Stimulated activated CD4-positive, alpha-beta T cell treated with anti-CD3 and anti-CD28 coated beads, Interleukin-12 subunit alpha, Interleukin-12 subunit beta, amount 100 ng/mL, for 48 hours (primary cell): ENCODE data around the gene GMNC.
"Not testable (repeated sequence)": the region's sequence is repeated elsewhere in the genome, so short reads cannot be mapped to it uniquely, and the experiment has no call there.

Source experiments
- DNase-seq, 3 donors: peaks; one replicate each; pipeline ENCODE4 v3.0.0-alpha.2; 2020; ENCODE audit warnings: low read depth in 2 of 3, low spot score in 1 of 3

GMNC gene, protein sequence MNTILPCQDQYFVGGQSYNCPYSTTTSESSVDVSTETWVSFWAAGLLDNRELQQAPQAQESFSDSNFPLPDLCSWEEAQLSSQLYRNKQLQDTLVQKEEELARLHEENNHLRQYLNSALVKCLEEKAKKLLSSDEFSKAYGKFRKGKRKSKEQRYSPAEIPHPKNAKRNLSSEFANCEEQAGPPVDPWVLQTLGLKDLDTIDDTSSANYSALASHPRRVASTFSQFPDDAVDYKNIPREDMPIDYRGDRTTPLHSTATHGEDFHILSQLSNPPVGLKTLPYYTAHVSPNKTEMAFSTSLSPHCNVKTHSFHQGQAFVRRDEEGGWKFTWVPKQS

GRCh38 chr3:190862209-190863118 is at the start of gene GMNC:
GMNC (minus strand) TSS chr3:190862694; CDS start chr3:190862615, 79 bp downstream.
- peak in 2 of 3 donors; percentile 5 to 20 for DNase-seq

GRCh38 chr3:190911382-190911781 is 48.9 kb upstream of the GMNC start:
- no peak for DNase-seq

DNA sequence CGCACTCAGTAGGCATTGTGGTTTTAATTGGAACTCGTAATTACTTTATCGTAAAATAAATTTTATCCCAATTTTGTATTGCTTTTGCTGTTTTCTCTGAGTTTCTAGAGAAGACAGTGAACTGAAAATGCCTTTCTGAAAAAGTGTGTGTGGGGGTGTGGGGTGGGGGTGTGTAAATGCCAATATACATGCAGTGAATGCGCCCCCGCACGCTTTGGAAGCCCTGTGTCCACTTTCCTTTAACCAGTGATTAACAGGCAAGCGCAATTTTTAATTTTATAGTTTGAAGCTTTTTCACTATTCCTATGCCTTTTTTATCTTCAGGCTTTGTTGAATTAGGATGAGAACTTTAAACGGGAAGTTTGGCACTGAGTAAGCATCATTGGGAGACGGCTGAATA is 47.4 kb upstream of the GMNC start:
- no peak for DNase-seq

DNA sequence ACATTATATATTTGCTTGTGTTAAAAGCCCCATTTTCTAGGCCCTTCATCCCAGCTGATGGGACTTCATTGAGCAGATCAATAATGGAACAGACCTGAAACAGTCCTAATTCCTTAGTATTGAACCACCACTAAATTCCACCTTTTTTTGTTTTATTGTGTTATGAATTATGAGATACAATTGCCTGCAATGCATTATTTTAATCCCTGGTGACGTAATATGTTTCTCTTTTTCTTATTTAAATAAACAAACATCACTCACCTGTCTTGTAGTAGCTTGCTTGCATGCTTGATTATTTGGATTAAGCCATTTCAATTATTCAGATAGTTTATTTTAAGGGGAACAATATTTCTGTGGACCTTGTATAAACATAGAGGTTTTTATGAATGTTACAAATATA is 40.7 kb upstream of the GMNC start:
- no peak for DNase-seq

DNA sequence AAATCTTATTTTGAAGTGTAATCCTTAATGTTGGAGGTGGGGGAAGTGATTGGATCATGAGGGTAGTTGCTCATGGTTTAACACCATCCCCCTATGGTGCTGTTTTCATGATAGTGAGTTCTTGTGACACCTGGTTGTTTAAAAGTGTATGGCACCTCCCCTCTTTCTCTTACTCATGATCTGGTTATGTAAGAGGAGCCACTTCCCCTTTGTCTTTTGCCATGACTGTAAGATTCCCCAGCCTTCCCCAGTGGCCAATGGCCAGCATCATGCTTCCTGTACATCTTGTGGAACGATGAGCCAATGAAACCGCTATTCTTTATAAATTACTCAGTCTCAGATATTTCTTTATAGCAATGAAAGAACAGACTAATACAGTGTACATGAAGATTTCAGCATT is 39.8 kb upstream of the GMNC start:
- DNase-seq = no peak

DNA sequence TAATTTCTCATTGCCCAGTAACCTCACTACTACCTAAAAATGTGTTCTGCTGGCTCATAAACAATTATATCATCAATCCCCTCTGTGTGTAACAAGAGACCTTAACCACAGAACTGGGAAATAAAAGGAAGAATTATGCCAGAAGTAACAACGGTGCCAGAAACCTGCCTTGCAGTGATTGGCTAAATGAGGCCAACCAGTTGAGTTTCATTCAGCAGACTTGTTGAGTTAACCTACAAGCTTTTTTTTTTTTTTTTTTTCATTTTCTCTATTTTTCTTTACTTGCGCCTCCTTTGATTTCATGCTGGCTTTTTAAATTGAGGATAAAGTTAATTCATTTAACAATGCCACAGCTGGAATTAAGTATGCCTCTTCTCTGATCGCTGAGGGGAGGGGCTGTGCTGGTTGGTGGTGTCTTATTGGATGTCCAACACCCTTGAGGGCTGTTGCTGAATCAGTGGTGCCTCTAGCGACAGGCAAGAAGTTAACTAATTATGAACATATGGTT is 30.0 kb upstream of the GMNC start:
- no peak for DNase-seq

DNA sequence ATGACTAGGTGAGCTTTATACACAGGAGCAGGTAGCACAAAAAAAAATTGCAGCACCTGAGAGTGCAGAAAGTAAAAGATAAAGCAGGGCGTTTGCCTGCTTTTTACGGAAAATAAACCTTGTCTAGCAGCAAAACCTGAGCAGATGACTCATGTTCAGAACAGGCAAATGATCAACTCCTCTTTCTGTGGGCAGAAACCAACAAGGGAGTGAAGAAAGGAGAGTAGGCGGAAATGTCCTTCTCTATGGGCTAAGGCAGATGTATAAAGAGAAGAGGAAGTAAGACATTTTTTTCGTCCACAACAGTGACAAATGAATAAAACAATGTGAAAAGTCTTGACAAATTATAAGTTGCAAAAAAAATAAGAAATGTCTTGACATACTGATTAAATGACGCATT is 24.5 kb upstream of the GMNC start:
- no peak for DNase-seq

DNA sequence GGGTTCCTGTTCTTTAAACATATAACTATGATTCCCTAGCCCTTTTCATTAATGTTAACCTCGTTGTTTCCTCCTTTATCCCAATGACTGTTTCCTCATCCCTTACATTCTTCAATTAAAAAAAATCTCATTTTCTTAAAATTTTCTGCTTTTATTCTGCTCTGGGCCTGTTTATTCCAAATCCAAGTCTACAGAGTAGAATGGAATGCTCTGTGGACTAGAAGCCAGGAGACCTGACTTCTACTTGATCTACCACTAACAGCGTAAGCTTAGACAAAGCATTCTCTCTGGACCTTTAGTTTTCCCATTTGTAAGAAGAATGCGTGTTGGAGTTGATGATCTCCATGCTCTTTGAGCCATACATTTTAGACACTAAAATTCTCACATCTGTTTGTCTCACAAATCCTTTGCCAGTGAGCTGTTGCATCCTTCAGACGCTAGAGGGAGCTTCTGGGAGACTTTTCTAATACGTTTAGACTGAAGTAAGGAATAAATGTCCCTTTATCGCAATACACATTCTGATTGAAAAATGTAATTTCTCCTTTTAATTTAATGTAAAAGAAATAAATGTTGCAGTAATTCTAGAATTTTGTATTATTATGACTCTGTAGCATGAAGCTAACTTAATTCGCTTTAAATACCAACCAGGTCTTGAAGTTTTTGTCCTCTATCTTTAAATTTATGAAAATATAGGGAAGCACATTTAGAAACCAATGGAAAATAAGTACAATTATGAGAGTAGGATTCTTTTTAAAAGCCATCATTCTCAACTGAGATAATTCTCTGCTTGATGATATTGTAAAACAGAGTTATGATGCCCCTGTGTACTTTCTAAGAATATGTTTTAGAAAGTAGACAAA is 21.7 kb upstream of the GMNC start:
- peak in 1 of 3 donors; percentile 35 for DNase-seq

DNA sequence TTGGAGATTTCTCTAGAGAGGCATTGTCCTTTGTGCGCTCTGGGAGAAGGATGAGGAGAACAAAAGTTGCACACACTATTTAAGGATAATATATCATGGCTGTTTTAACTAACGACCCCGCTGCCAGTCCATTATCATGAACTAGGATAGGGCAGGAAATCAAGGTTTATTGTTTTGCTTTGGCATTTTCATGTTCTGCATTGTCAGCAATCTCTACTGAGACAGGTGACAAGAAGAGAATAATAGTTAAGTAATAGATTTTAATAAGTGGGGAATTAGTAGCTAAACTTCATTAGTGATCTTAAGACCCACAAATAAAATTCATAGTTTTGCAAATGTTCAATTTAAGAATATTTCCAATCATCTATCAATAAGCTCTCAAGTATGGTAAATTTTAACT is 20.6 kb upstream of the GMNC start:
- DNase-seq = no peak

- no peak for DNase-seq
Observed at GRCh38 chr3:190877925-190878324, 15.4 kb upstream of the GMNC start.

- not testable (repeated sequence) for DNase-seq
Observed at GRCh38 chr3:190876433-190876832, 13.9 kb upstream of the GMNC start.

DNA sequence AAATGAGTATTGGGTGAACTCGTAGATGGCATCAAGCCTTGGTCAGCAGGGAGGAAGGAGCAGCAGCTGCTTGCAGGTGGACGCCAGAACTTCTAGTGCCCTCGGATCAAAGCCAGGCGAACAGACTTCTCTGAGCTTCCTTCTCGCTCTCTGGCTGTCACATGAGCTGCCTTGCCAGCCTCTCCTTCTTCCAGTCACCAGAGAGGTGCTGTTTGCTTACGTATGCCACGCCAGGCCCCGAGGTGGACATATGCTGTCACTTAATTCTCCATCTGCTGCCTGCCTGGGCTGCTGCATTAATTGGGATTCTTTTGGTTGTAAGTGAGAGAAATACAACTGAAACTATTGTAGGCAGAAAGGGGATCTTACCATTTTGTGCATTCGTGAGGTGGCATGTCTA is 12.6 kb upstream of the GMNC start:
- DNase-seq = not testable (repeated sequence)

DNA sequence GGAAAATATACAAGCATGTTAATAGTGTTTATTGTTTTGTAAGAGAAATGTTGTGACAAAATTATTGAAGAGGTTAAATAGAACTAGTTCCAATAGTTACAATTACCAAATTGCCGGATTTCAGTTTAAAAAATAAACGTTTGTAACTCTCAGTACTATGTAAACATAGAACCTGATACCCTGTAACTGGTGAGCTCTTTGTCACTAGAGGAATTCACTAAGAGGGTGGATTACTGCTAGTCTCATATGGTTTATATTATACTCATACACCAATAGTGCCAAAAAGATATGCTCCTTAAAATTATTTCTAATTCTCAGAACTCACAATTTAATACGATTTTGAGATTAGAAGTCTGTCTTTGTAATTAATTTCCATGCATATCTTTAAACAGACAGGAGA is 7.6 kb upstream of the GMNC start:
- DNase-seq = no peak

DNA sequence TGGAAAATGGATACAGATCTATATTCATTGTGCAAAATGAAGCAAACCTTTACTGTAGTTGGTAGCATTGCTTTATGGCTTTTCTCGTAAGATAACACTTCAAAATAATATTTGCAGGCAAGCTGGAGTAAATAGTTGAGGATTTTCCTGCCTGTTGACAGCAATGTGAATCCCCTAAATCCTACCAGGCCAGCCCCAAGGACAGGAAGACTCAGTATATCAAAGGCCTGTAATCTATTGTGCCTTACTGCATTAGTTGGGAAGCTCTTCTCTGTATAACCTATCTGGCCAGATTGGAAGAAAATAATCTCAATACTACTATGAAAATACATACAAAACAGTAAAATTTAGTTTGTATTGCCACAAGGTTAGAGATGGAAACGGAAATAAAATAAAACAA is 4.6 kb upstream of the GMNC start:
- DNase-seq = no peak

DNA sequence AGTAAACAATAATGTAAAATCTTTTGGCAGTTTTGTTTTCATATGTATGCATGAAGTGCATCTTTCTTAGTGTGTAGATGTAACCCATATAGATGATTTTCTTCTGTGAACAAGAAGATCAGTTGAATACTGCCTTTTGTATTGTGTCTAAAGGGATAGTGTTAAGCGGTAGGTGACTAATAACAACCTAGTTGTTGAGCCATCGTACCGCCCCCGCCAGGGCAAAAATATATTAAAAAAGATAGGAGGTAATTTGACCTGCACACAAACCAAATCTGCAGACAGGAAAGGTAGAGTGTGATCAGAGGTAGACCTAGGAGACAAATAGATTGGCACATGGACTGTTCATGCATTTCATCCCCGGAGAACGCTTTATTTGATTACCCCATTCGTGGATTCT is 3.3 kb upstream of the GMNC start:
- DNase-seq = no peak

DNA sequence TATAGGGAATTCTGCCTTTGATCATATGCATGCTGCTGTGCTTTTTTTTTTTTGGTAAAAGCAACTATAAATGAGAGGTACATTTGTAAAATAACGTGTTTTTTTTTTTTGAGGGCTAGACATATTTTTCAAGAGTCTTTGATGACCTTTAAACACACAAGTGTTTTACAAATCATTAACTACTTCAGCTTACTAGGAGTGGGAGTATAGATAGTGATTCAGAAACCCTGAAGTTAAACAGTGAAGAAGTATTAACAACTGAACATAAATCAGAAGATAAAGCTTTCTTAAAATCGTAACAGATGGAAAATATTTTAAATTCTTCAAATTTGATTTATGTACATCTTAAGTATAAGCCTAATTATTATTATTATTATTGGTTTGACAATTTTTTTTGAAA is 2.9 kb upstream of the GMNC start:
- DNase-seq = no peak

- DNase-seq = no peak
Observed at GRCh38 chr3:190864002-190864401, 1.5 kb upstream of the GMNC start.

GRCh38 chr3:190863119-190863465 is 598 bp upstream of the GMNC start:
- DNase-seq = no peak

DNA sequence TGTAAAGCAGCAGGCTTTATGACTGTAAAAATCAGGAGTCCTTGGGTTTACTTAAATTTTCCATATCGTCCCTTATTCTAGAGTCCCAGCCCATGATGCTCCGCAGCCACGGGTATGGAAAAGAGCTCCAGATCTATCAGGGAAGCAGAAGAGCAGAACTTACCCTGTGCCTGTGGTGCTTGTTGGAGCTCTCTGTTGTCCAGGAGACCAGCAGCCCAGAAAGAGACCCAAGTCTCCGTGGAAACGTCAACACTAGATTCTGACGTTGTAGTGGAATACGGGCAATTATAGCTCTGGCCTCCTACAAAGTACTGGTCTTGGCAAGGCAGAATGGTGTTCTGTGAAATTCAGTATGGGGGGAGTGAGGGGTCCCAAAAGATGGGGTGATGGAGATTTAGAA is 2.0 kb downstream of the GMNC start:
- DNase-seq = no peak

GRCh38 chr3:190855151-190855550 is 7.3 kb downstream of the GMNC start:
- no peak for DNase-seq

DNA sequence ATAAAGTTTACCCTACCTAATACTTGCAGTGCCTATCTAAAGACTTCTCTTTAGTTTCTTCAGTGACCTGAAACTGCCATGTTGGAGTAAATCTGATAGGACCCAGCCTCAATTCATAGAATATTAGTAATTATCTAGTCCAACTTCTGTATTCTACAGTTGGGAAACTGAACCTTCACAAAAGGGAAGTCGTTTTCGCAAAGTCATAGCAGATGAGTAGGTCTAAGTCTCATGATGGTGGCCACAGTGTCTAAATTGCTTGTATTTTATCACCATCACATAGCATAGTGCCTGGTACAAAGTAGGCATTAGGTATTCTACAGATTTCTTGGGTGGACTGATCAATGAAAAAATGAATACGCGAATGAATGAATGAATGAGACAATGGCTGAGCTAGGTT is 8.4 kb downstream of the GMNC start:
- no peak for DNase-seq
